ENCODE measurements around the gene SPAG5.

- no peak for TF ChIP-seq CTCF (IDR thresholded peaks at IDR 0.05)
- TF ChIP-seq EP300 (IDR thresholded peaks at IDR 0.05) = no peak
Observed at GRCh38 chr17:28610376-28610775, 11.6 kb upstream of the SPAG5 start.

Data from gastroesophageal sphincter (tissue), 3 donors.